GM19468 (cell line): ENCODE results near the gene KIF17.
"Not testable (repeated sequence)": the region's sequence is repeated elsewhere in the genome, so short reads cannot be mapped to it uniquely, and the experiment has no call there.

Experiments
- ATAC-seq: cut with Tn5 transposase; IDR thresholded peaks from one replicate; pipeline ENCODE4 v1.9.1; 2021; ENCODE audit warnings: mild to moderate bottlenecking, moderate library complexity, moderate number of reproducible peaks; ENCODE audit not compliant: unreplicated experiment; ENCODE audit errors: extremely low read depth

Gene KIF17

DNA sequence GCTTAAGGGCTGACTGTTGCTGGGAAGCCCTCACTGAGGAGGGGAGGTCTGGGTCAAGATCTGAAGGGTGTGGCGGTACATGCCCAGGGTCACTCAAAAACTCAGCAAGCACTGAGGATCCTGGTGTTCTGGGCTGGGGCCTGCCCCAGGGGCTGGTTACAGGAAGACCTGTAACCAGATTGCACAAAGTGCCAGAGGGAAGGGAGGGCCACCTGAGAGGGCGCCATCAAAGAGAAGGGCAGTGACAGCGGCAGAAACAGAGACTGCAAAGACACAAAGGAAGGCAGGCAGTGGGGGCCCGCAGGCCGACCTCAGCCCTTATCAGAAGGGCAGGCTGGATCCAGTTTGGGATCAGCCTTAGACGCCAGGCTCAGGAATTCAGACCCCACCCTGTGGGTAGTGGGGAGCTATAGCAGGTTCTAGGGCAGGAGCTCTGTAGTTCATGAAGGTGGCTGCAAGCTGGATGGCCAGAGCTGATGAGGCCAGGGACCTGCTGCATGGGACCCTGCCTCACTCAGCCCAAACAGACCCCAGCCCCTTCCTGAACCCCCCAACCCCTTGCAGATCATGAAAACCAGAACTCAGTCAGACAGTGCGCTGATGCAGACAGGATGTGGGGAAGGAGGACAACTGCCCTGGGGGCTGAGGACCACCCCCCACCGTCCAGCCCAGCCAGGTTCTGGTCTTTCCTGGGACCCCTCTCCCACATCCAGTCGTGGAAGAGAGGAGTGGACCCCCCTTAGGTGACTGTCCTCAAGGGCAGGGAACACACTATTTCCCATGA, 10.8 kb upstream of the KIF17 start:
- no peak for ATAC-seq

DNA sequence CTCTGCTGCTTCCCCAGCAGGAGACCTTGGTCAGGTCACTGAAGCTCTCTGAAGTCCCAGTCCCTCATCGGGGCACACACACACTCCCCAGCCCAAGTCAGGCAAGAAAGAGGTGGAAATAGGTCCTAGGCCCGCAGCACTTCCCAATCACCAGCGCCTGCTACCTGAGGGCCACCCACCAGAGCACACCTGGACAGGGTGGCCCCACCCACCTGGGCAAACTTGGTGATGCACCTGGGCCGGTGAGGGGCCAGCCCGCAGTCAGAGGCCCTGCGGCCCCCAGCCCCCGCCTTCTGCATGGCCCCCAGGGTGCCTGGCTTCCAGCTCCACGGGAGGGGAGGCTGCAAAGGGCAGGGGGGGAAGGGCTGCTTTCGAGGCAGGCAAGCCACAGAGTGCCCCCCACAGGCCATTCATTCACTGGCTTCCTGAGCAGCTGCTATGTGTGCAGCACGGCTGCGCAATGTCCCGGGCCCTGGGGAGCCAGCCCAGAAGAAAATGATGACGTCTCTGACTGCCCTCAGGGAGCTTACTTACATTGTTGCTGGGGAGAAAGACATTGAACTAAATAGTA, 10.0 kb upstream of the KIF17 start:
- no peak for ATAC-seq

DNA sequence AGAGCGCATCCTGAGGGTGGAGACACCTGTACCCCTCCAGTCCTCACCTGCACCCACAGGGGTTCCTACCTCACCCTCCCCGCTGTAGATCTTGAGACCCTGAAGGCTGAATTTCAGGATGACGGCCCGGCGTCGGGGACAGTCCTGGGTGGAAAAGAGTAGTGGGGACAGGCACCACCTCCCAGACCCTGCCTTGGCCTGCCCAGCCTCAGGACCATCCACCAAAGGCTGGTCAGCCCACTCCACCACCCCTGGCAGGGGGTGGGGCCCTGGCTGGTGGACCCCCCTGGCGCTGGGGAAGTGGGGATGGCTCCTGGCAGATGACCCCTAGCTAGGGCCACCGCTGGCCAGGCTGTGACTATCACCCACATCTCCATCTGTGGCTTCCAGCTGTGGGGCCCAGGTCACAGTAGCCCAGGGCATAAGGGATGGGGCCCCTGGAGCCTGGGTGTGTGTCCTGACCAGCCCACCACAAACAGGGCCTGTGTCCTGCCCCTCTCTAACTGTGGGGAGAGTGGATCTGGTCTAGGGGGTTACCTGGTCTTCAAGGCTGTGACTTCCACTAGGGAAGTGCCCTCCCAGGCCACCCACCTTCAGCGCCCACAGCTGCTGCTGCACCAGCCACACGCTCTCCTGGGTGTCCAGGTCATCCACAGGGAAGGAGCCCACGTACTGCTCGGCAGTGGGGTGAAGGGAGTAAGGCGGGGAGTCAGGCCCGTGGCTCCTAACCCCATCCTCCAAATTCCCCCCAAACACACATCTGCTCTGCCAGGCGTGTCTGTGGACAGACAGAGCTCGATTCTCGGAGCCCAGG, 9.3 kb upstream of the KIF17 start:
- ATAC-seq = no peak

DNA sequence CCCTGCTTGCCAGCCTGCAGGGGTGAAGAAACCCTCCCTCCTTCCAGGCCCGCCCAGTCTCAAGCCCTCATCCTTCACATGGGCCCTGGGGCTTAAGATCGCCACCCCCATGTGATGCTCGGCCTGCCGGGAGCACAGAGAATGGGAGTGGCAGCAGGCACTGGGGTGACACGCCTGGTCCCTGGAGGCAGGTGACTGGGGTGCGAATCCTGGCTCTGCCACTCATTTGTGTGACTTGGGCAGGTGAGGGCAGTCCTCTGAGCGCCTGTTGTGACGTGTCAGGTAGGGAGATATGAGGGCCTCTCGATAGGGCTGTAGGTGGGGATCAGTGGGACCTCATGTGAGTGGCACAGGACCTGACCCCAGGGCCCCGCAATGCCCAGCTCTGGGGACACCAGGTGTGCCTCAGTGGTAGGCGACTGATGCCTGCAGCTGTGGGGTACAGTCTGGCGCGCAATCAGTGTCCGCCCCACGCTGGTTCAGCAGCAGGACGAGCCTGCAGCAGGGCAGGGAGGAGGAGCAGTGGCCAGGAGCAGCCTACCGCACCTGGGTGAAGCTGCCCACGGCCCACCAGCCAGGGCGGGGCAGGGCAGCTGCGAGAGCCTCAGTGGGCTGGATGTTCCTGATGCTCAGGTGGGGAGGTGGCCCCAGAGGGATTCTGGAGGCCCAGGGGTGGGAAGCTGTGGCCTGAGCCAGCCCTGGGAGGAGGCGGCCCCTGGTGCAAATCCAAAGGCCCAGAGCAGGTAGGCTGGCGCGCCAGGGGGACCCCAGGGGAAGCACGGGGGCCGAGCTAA, 8.5 kb upstream of the KIF17 start:
- ATAC-seq = no peak

DNA sequence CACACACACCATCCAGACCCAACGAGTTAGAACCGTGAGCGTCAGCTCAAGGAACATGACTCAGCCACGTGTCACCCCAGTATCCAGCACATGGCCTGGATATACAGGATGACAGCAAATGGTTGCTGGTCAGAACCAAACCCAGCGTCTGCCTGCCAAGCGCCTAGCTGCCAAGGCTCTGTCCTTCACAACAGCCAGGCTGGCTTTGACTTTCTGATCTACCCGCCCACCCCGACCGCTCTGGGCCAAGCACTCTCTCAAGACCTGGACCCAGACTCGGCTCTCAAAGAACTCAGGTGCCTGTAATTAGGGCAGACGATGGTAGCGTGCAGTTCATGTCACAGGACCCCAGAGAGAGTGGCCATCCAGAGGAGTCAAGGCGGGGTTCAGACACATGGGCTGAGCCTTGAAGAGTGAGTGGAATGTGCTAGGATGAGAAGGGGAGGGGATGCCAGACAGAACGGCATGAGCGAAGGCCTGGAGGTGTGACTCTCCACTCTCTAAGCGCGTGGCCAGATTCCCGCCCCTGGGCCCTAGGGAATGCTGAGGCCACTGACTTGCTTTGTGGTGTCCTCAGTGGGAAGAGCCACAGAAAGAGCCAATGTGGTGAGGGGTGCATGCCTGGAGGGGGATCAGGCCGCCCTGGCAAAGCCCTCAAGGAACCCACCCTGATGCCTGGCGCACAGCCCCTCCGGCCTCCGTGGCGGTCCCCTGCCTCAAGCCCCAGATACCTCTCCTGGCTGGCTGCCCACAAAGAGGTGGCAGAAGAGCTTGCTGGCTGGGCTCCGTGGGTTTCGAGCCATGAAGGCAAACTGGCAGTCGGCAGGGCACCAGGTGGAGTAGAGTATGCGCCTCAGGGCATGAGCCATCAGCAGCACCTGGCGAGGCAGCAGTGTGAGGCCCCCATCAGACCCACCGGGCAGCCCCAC, 7.6 kb upstream of the KIF17 start:
- no peak for ATAC-seq

DNA sequence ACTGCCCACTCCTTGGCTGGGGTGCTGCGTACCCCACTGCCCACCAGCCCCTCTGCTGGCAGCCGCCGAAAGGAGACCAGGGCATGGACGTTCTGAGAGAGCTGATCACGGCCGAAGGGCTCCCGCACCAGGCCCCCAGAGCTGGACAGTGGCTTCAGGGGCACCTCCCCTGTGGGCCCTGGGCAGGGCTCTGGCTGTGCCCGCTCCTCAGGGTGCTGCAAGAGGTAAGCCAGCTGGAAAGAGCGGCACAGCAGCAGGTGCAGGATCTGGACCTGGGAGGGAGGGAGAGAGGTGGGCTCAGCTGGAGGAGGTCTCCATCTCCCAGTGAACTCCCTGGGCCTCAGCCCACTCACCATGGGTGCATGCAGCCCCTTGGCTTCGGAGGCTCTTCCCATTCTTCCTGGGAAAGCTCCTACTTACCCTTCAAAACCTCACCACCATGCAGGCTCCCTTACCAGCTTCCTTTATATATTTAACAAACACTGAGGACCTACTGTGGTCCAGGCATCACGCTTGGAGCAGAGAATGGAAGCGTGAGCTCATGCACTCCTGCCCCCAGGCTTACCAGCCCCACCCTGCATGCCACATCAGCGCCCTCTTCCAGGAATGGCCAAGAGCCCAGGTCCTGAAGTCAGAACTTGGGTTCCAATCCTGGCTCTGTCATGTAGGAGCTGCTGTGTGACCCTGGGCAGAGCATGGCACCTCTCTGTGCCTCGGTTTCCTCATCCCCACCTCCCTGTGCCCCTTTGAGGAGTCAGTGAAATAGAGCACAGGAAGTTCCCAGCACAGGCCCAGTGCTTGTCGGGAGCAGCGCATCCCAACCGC, 6.8 kb upstream of the KIF17 start:
- ATAC-seq = no peak

DNA sequence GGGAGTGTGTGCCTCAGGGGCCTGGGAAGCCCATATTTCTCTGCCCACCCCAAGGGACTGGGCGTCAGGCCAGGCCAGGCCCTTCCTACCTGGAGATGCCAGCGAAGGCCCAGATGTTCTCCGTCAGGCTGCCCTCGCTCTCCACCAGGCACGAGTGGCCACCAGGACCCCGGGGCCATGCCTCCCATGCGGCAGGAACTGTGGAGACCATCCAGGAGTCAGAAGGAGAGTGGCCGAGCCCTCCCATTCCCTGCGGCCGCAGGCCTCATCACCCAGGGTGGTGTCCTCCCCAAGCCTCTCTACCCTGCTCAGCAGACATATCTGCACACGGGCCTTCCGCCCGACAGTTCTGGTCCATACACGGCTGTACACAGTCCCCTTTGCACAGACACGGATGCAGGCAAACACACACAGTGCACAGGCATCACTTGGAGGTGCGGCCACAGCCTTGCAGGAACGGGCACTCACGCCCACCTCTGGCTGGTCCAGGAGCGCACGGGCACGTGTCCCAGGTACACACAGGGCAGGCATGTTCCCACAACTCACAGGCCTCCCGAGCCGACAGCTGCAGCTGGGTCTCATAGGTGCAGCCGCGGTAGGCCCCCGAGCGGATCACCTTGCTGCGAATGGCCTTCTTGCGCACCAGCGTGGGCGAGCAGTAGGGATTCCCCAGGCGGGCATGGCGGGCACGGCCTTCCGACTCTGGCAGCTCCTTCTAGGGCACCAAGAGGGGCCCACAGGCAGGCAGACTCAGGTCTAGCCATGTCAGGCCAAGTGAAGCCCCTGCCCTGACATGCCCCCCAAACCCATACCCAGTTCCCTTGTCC, 5.9 kb upstream of the KIF17 start:
- no peak for ATAC-seq

DNA sequence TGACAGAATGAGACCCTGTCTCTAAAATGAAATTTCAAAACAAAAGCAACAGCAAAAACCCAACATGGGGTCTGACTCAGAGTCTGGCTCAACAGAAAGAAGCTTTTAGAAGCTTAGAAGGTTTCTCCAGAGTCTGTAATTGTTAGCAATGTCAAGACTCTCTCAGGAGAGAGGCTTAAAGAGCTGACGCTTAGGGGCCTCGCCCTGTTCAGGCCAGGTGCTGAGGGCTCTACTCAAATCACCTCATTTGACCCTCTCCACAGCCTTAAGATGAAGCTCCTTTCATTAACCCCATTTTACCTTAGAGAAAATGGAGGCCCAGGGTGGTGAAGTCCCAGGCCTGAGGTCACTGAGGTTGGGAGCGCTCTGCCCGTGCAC, 5.3 kb upstream of the KIF17 start:
- ATAC-seq = no peak

DNA sequence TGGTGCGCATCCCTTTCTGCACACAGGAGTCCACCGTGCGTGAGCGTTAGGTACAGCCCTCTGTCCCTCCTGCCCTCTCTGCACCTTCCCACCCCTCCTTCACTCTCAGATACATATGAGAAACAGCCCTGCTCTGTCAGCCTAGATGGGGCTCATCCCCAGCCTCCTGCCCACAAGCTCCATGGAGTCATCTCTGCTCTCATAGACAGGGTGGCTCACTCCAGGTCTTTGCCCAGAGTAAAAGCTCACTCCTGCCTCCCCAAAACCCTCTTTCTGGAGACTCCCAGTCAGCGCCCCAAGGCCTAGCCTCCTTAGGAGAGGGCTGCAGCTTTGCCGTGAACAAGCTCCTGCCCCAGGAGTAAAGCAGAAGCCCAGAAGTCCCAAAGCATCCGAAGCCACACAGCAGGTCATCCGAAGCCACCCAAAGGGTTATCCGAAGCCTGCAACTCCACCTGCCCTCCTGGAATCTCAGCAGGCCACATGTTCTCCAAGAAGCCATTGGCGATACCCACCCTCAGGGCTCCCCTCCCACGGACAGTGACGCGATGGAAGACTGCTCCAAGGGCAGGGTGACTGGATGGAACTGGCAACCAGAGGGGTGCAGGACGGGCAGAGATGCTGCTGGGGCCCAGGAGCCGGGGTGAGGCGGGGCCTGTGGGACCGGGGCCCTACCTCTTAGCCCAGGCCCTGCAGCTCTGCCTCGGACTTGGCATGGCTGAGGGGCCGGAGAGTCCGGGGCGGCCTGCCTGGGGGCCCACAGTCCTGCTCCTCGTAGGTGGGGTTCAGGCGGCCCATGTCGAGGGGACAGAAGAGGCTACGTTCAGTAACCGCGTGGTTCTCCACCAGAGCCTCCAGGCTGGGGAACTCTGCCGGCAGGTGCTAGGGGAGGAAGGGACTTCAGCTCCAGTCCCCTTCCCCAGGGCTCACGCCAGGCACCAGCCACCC, 3.6 kb upstream of the KIF17 start:
- no peak for ATAC-seq

DNA sequence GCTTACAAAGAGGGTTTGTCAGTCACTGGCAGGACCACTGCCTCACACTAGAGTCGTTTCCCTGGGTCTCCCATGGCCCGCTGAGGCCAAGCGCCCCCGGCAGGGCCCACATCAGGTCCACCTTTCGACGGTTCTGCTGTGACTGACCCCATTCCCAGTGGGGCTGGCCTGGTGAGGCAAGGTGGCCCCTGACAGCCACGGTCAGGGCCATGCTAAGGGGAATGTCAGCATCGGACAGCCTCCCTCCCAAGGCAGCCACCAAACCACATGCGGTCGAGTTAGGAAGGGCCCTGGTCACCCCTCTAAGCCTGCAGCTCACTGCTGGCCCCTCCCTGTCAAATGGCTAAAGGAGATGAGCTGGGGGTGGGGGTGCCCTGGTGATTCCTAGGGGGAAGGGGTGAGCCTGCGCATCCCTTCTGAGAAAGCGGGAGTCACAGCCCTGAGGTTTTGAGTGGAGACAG, 2.9 kb upstream of the KIF17 start:
- ATAC-seq = no peak

DNA sequence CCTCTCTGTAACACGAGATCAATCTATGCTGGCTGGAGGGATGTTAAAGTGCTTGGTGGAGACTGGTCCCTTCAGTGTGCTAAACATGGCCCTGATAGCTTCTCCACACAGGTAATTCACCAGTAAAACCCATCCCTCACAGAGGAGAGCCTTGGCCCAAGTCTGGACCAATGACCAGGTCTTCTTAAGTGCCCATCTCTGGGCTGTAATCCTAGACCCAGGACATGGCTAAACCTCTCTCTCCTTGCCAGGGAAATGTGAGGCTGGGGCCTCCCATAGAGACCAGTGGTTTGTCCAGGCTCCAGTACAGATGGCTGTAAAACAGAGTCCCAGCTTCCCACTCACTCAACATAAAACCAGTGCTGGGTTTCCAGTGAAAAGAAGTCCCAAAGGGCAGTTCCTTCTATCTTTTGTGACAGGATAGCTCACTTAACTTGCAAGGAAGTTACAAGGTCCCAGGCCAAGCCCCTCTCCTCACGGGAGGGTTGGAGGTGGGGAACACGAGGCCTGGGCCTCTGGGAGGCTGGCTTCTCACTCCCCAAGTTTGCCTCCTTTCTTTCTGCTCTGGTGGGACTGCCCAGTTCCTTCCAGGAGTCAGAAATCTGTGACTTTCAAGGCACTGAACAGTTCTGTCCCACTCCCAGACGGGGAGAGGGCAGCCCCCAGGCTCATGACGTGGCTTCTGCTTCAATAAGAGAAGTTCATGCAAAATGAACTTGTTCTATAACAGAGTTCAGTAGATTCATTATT, 2.2 kb upstream of the KIF17 start:
- ATAC-seq = no peak

DNA sequence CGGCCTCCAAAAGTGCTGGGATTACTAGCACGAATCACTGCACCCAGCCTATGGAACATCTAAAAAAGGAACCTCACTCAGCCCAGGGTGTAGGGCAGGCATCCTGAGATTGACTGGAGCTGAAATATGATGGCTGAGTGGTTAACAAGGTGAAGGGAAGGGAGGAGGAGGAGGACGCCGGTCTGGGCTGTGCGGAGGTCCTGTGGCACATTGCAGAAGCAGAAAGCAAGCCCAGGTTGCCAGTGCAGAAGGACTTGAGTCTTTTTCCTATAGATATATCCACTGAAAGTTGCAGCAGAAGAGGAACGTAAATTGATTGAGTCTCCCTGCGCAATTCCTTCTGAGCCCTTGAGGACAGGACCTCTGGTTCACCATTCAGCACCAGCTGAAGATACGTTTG, 1.5 kb upstream of the KIF17 start:
- no peak for ATAC-seq

DNA sequence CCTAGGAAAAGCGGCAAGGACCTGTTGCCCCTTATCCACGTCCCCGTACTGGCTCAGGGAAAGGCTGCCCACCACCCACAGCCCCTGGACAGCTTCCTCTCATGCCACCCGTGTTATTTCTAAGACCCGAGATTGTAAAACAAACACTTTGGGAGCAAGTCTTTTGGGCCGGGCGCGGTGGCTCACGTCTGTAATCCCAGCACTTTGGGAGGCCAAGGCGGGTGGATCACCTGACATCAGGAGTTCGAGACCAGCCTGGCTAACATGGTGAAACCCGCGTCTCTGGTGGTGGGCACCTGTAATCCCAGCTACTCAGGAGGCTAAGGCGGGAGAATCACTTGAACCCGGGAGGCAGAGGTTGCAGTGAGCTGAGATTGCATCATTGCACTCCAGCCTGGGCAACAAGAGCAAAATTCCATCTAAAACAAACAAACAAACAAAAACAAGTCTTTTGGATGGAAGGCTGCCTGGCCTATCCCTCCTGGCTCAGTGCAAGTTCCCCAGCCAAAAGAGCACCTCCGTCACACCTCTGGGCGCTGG, 606 bp upstream of the KIF17 start:
- not testable (repeated sequence) for ATAC-seq

DNA sequence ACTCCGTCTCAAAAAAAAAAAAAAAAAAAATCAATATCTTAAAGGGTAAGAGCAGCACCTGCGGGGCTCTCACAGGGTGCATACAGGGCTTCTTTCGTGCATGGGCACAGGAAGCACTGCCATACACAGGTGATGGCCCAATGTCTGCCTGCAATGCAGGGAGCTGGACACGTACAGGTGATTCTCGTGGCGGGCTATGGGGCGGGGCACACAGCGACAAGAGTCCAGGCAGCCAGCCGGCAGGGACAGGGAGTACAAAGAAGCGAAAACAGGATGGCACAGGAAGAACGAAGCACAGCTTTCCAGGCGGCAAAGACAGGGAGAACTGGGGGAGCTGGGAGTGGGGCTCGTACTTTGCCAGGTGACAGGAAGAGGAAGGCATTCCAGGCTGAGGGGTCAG, 1.6 kb downstream of the KIF17 start:
- no peak for ATAC-seq

DNA sequence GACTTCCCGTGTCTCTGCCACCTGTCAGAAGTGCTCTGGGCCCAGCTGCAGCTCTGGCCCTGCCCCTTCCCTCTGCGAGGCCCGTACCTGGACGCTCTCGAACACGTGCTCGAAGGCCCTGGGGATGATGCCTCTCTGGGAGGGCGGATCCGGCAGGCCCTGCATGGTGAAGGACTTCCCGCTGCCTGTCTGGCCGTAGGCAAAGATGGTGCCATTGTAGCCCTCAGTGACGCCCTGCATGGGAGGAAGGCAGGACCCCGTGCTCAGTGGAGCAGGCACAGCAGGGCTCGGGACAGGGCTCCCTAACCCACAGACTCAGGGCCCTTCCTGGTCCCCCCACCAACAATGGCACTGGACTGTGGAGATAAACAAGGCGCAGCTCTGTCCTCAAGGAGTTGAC, 2.4 kb downstream of the KIF17 start:
- no peak for ATAC-seq

DNA sequence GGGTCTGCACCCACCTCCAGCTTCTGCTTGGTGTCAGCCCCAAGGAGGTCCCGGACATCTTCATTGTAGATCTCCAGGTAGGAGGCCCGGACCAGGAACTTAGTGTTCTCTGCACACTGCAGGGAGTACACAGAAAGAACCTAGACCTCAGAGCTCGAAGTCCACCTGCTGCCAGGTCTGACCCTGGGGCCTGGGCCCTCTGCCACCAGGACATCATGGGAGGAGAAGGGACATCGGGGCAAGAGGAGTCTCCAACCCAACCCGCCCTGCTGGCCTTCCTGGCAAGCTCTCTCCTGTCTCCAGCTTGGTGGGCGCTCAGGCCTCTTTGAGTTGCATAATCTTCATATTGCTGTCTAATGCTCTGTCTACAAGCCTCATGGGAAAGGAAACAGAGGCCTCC, 4.4 kb downstream of the KIF17 start:
- ATAC-seq = no peak
